CD1c-positive myeloid dendritic cell (primary cell): ENCODE results near the gene ANAPC15.

Source experiments
- DNase-seq: peaks from one replicate; pipeline ENCODE4 v3.0.0-alpha.2; 2016; ENCODE audit errors: extremely low spot score

ANAPC15 gene

GRCh38 chr11:72085621-72086351 is 26.7 kb downstream of the ANAPC15 start:
- DNase-seq, result no peak

GRCh38 chr11:72084965-72085364 is 27.5 kb downstream of the ANAPC15 start:
- no peak for DNase-seq

DNA sequence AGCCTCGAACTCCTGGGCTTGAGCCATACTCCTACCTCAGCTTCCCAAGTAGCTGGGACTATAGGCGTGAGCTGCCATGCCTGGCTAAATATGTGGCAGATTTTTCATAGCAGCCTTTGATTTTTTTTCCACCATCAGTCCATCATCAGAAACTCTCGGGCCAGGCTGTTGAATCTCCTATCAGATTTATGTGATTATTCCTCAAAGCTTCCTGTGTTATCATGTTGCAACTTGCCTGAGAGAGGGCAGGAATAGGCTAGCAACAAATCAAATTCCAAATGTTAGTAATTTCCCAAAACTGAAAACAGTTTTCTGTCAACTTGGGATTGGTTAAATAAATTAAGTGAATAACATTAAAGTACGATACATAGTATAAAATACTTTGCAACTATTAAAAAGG is 28.4 kb downstream of the ANAPC15 start:
- DNase-seq, result no peak

- DNase-seq, result no peak
These were observed 29.1 kb downstream of the ANAPC15 start for GRCh38 chr11:72083414-72083813.

- peak; percentile 81 for DNase-seq
These were observed 30.6 kb downstream of the ANAPC15 start for GRCh38 chr11:72081821-72082453.

DNA sequence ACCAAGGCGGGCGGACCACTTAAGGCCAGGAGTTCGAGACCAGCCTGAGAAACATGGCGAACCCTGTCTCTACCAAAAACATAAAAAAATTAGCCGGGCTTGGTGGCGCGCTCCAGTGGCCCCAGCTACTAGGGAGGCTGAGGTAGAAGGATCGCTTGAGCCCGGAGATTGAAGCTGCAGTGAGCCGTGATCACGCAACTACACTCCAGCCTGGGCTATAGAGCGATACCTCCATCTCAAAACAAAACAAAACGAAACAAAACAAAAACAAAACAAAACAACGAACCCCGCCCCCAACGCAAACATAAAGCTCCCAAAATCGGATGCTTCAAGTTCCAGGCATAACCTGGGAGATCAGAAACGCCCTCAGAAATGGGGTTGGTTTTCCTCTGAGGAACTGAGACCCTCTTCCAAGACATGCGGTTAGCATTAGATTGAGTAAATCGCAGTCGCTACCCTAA is 31.3 kb downstream of the ANAPC15 start:
- no peak for DNase-seq

DNA sequence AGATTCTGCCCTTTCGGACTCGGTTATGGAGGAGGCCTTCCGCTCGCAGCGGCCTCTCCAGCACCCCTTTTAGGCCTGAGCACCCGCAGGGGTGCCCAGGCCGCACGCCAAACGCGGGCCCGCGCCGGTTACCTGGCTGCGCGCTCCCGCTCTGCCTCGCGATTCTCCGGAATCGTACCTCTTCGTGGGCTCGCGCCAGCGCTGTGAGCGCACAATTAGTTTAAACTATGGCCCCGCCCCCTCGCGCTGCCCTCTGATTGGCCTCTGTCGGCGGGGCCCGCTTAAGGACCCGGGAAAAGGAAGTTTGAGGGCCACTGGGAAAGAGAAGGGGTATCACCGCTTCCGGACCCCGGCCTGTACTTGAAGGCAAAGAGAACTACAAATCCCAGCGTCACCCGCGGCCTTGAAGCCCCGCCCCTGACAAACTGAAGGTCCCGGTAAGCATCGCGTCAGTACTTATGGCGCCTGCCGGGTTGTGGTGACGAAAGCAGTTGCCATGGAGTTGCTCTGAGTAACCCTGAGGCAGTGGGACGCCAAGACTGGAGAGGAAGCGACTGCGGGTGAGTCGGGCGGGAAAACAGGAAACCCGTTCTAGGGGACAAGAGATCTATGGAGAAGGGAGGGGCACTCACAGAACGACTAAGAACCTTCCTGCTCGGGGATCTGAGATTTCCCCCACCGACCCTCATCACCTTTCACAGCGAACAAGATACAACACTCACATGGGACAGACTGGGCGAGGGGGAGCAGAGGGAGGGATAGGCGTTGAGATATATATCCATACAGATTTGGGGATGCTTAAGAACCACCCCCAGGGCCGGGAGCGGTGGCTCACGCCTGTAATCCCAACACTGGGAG is 31.9 kb downstream of the ANAPC15 start, which contains the start of the genes LRRC51 and NUMA1:
Gene LRRC51, plus strand, starts transcription at position 525 of the 858 bp plus-strand sequence. CDS start 8,234 bp downstream, outside the sequence.
Gene NUMA1, minus strand, starts transcription at position 217 of the 858 bp plus-strand sequence. CDS start 44,599 bp downstream, outside the sequence.
- peak; percentile 100 for DNase-seq

DNA sequence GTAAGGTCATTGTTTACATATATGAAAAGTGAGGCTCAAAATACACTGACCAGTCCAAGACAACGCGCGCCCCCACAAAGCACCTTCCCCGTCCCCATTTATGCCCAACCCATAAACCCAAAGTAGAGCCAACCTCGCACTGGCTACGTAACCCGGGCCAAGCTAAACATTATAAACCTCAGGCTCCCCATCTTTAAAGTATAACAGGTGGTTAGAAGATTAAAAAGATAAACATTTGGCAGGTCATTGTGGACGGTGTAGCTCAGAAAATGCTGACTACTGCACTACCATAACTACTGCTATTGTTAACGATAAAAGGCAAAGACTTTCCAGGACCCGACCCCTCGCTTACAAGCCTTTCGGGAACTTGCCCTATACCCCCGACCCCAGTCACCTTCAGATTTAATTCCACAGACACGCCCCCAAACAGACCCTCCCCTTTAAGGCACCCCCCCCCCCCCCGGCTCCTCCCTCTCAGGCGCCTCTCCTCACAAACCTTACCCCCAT is 32.6 kb downstream of the ANAPC15 start:
- DNase-seq, result no peak

GRCh38 chr11:72078477-72078876 is 34.0 kb downstream of the ANAPC15 start:
- no peak for DNase-seq

DNA sequence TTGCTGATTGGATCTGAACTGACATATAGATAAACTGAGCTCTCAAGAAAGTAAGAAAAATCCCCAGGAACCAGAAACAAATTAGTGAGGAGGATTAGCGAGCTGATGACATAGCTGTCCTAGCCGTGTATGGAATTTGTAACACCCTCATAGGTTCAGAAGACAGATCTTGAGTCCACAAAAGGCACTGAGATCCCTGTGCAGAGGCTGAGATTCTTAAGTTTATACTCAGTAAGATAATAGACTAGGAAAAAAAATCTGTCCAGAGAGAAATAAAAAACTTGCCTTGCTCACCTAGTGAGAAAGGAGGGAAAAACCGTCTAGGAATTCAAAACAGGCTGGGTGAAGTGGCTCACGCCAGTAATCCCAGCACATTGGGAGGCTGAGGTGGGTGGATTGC is 36.7 kb downstream of the ANAPC15 start:
- no peak for DNase-seq

DNA sequence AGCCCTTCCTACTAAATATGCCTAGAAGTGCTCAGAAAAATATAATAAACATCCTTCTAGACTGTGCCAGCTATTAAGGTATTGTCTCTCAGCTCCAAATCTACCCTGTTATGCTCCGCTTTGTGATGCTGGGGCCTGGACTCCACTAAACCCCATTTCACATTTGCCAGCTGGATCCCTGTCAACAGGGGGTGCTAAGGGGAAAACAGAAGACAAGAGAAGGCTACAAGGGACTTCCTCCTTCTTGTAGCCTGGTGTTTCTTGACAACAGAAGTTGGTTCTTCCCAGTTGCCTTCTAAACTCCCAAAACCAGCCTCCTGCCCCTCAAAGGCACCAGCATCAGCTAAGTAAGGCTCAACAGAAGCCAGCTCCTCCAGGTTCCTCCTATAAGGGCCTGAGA is 37.4 kb downstream of the ANAPC15 start:
- DNase-seq, result peak; percentile 68

- DNase-seq, result no peak
These were observed 40.1 kb downstream of the ANAPC15 start for GRCh38 chr11:72072348-72072747.

GRCh38 chr11:72070491-72070890 is 42.0 kb downstream of the ANAPC15 start:
- no peak for DNase-seq

- peak; percentile 94 for DNase-seq
These were observed 42.7 kb downstream of the ANAPC15 start for GRCh38 chr11:72069787-72070251.

GRCh38 chr11:72069200-72069599 is 43.3 kb downstream of the ANAPC15 start:
- DNase-seq, result peak; percentile 72

DNA sequence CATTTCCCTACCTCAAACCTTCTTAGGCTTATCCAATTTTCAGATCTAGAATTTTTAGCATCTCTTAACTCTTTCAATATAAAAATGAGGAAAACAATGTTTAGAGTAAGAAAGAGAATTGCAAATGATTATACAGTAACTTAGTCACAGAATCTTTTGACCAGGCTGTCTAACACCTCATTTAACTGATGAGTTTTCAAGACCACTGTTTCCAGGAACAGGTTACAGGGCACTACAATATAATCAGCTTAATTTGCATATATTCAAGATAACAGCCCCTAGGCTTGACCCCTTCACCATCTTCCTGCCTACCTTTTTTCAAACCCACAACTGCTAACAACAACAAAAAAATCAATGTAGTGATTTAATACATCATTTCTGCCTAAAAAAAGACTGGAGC is 44.8 kb downstream of the ANAPC15 start:
- no peak for DNase-seq

GRCh38 chr11:72067266-72067665 is 45.2 kb downstream of the ANAPC15 start:
- DNase-seq, result no peak

DNA sequence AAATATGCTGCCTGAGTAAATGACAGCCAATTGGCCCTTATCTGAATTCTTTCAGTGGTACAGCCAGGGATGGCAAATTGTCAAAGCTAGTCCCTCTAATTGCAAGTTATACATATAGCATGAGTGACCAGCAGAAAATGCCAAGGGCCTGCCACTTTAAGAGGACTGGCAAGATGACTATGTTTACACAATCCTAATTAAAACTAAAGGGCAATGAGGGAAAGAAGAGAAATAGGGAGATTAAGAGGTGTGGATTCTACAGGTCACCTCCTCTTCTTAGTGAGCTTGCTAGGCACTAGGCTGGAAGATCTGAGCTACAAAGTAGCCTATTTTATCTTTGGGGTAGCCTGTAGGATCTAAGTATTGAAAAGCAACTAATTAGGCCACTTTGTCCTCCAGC is 45.6 kb downstream of the ANAPC15 start:
- DNase-seq, result no peak

- peak; percentile 40 for DNase-seq
These were observed 50.6 kb downstream of the ANAPC15 start for GRCh38 chr11:72061739-72062396.
